ENCODE results near the gene NT5DC3.

DNA sequence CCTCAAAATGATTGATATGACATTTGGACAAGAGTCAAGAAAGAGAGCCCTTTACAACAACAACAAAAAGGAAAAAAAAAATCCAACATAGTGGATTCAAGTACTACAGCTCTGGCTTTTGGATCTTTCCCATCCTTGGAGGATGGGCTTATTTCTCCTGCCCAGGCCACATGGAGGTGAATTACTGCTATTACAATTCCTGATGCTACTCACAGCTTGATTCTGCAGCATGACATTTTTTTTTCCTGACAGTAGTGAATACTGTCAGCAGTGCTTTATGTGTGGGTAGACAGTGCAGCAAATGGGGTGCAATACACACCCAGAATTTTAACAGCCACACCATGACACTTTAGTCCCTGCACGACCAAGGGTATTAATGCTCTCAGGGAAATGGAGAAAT lies 46.7 kb upstream of the NT5DC3 start:
- TF ChIP-seq, protein P1, sequence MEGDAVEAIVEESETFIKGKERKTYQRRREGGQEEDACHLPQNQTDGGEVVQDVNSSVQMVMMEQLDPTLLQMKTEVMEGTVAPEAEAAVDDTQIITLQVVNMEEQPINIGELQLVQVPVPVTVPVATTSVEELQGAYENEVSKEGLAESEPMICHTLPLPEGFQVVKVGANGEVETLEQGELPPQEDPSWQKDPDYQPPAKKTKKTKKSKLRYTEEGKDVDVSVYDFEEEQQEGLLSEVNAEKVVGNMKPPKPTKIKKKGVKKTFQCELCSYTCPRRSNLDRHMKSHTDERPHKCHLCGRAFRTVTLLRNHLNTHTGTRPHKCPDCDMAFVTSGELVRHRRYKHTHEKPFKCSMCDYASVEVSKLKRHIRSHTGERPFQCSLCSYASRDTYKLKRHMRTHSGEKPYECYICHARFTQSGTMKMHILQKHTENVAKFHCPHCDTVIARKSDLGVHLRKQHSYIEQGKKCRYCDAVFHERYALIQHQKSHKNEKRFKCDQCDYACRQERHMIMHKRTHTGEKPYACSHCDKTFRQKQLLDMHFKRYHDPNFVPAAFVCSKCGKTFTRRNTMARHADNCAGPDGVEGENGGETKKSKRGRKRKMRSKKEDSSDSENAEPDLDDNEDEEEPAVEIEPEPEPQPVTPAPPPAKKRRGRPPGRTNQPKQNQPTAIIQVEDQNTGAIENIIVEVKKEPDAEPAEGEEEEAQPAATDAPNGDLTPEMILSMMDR (conservative IDR thresholded peaks at IDR 0.05; ENCODE audit: low read depth, low read length) = no peak
- TF ChIP-seq EZH2 (IDR thresholded peaks at IDR 0.05; ENCODE audit: borderline replicate concordance, low read depth, low read length, poor library complexity, severe bottlenecking) = no peak

Measured in A673 (cell line).